SH-SY5Y (cell line): Measurements from ENCODE around the gene TBRG4.

Experiments used
- GATA2 ChIP-seq: IDR thresholded peaks from 2 replicates; pipeline ENCODE4 v1.6.1; 2011; ENCODE audit warnings: mild to moderate bottlenecking, low read depth, low read length
- GATA3 ChIP-seq: IDR thresholded peaks from 2 replicates; pipeline ENCODE4 v1.6.1; 2011; ENCODE audit warnings: low read depth, mild to moderate bottlenecking, low read length, moderate library complexity

GRCh38 chr7:45161138-45161537 lies 49.6 kb upstream of the TBRG4 start:
- TF ChIP-seq GATA3 (no peak), GATA2 (no peak)
